HL-60 (cell line): ENCODE results near the gene CTNNBIP1.

Source experiments
- CTCF ChIP-seq: IDR thresholded peaks from one replicate; pipeline ENCODE4 v1.5.1; 2011; ENCODE audit warnings: low read length, control low read depth, inconsistent platforms; ENCODE audit not compliant: insufficient read depth
- GABPA ChIP-seq: IDR thresholded peaks from 2 replicates; pipeline ENCODE4 v1.6.1; 2012; ENCODE audit warnings: low read depth
- POLR2AphosphoS5 ChIP-seq: IDR thresholded peaks from 2 replicates; pipeline ENCODE4 v1.6.1; 2012; ENCODE audit warnings: low read depth
- REST ChIP-seq: IDR thresholded peaks from 2 replicates; pipeline ENCODE4 v1.6.1; 2012; ENCODE audit warnings: low read depth; ENCODE audit not compliant: insufficient replicate concordance
- SPI1 ChIP-seq: IDR thresholded peaks from 2 replicates; pipeline ENCODE4 v1.6.1; 2012; ENCODE audit warnings: low read depth, mild to moderate bottlenecking, borderline replicate concordance

GRCh38 chr1:9807541-9807940 lies 102.5 kb downstream of the CTNNBIP1 start:
- TF ChIP-seq CTCF (no peak), REST (no peak), POLR2AphosphoS5 (no peak), GABPA (no peak), SPI1 (no peak)
